Measurements from ENCODE around the gene PHC3.

PHC3 gene

GRCh38 chr3:170052398-170052797 is 129.1 kb downstream of the PHC3 start:
- no peak for TF ChIP-seq CTCF (IDR thresholded peaks at IDR 0.05; ENCODE audit: low read depth, low read length)
- DNase-seq (ENCODE audit: extremely low read depth, low read depth): no peak

- no peak for TF ChIP-seq CTCF (IDR thresholded peaks at IDR 0.05; ENCODE audit: low read depth, low read length)
- no peak for DNase-seq (ENCODE audit: extremely low read depth, low read depth)
These were observed 130.8 kb downstream of the PHC3 start for GRCh38 chr3:170050753-170051152.

- no peak for DNase-seq (ENCODE audit: extremely low read depth, low read depth)
- no peak for TF ChIP-seq CTCF (IDR thresholded peaks at IDR 0.05; ENCODE audit: low read depth, low read length)
These were observed 132.2 kb downstream of the PHC3 start for GRCh38 chr3:170049146-170050000.

GRCh38 chr3:170047133-170047404 is 134.5 kb downstream of the PHC3 start:
- TF ChIP-seq CTCF (IDR thresholded peaks at IDR 0.05; ENCODE audit: low read depth, low read length): no peak
- DNase-seq (ENCODE audit: extremely low read depth, low read depth): no peak

- TF ChIP-seq CTCF (IDR thresholded peaks at IDR 0.05; ENCODE audit: low read depth, low read length): no peak
- no peak for DNase-seq (ENCODE audit: extremely low read depth, low read depth)
These were observed 135.0 kb downstream of the PHC3 start for GRCh38 chr3:170046269-170047132.

GRCh38 chr3:170044795-170045244 is 136.7 kb downstream of the PHC3 start:
- no peak for DNase-seq (ENCODE audit: extremely low read depth, low read depth)
- no peak for TF ChIP-seq CTCF (IDR thresholded peaks at IDR 0.05; ENCODE audit: low read depth, low read length)

GRCh38 chr3:170044271-170044670 is 137.3 kb downstream of the PHC3 start:
- DNase-seq (ENCODE audit: extremely low read depth, low read depth): no peak

More at GRCh38 chr3:170044271-170044670, 137.3 kb downstream of the PHC3 start:
- TF ChIP-seq CTCF (IDR thresholded peaks at IDR 0.05; ENCODE audit: low read depth, low read length): no peak

All from AG09319 (cell line).